IPS-NIHi7 (cell line): ENCODE results near the gene LOC128125822.
"Not testable (repeated sequence)": the region's sequence is repeated elsewhere in the genome, so short reads cannot be mapped to it uniquely, and the experiment has no call there.

Experiments used
- DNase-seq: peaks from one replicate; pipeline ENCODE4 v3.0.0; 2012; ENCODE audit warnings: mixed read lengths; ENCODE audit errors: extremely low spot score

LOC128125822 gene

DNA sequence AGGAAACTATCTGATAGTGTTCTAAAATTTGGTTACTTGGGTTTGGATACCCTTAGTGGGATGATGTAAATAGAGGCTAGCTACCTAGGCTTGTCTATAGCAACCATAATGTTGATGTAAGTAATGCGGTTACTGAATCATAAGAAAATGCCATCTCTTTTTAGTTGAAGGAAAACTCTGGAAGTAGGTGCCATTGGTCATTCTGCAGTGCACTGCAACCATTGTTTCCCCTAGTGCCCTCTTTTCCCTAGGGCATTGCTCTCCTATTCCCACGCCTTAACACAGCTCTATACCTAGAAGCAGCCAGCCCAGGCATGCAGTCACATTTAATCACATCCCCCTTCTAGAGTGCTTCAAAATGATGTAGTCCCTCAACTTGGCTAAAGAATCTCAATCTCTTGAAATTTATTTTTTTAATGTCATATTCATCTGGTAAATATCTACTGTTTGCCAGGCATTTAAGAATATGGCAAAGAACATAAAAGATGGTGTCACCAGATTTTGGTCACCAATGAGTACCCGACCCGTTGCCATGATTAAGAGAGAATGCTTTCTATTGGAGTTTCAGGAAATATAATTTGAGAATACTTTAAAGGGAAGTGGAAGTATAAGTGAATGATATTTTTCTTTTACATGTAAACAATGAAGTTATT, 10.4 kb downstream of the LOC128125822 start:
- DNase-seq = no peak

- DNase-seq = no peak
Measured at GRCh38 chr6:63584125-63584514, 11.8 kb downstream of the LOC128125822 start.

GRCh38 chr6:63584566-63584965, 12.3 kb downstream of the LOC128125822 start:
- DNase-seq = no peak

GRCh38 chr6:63585652-63586051, 13.4 kb downstream of the LOC128125822 start:
- DNase-seq = not testable (repeated sequence)

GRCh38 chr6:63589952-63590411, 17.7 kb downstream of the LOC128125822 start:
- DNase-seq = no peak

DNA sequence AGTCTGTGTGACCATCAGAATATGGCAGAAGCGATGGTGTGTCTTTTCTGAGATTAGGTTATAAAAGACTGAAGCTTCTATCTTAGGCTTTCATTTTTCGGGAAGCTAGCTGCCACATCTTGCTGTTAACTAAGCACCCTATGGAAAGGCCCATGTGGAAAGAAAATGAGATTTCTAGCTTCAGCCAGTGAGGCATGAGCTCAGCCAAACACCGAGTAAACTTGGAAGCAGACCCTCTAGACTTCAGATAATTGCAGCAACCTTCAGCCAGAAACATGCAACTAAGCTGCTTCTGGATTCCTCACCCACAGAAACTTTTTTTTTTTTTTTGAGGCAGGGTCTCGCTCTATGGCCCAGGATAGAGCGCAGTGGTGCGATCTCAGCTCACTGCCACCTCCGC, 20.6 kb downstream of the LOC128125822 start:
- DNase-seq = no peak

DNA sequence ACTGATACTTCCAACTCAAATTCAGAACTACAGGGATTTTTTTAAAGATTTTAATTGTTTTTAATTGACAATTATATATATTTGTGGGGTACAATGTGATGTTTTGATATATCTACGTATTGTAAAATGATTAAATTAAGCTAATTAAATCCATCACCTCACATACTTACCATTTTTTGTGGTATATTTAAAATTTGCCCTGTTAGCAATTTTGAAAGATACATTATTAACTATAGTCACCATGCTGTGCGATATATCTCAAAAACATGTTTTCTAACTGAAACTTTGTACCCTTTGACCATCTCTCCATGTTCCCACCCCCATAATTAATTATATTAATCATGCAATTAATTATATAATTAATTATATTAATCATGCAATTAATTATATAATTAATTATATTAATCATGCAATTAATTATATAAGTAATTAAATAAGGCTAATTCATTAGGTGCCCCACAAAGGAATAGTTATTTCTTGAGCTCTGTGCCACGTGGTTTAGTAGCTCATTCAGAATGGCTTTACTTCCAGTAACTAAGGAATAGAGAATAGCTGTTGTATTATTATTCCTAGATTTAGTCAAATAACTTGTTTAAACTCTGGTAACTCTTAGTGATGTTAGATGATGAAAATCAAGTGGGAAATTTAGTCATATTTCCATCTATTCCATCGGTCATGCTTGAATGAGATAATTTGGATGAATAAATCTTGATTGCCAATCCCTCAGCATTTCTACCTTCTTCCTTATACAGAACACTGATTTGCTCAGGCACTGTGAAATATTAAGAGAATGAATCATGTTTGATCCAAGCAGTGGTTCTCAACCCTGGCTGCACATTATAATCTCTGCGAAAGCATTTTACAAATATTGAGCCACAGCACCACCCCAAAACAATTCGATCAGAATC, 25.1 kb downstream of the LOC128125822 start:
- no peak for DNase-seq

DNA sequence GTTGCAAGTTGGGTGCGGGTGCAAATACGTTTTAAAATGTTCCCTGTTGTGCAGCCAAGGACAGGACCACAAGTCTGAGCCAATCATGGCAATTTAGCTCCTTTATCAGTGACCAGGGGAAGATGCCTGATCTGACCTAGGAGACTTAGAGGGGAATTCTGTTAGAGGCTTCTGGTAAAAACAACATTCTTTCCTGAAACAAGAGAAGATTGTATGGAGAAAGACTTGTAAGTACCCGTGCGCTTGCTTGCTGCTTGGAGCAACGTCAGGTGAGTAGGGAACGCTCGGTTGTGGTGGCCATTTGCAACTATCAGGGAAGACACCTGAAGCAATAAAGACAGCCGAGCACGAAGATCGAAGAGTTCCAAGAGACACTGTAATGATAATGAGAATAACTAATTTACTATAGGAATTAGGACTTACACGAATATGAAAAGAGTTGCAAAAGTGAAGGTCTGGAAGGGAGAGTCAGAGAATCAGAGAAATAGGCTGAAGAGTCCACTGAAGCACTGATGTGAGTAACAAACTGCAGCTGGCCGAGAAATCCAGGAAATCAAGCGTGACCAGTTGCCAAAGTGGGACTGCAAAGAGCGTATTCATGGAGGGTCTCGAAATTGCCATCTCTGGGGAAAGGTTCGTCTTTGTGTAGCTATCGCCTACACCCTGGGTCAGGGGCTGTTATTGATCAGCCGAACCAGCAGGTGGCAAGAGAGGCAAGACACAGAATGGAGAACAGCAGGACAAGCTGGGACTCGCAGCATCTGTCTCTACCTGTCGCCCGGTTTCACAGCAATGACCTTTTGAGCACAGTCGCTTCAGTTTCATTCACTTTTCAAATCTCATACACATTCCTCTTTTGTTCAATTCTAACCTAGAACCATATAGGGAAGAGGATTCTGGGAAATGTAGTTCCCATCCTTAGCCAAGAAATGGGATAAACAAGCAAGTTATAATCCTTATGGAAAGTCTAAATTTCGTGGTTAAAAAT, 26.1 kb downstream of the LOC128125822 start:
- peak; percentile 78 for DNase-seq

DNA sequence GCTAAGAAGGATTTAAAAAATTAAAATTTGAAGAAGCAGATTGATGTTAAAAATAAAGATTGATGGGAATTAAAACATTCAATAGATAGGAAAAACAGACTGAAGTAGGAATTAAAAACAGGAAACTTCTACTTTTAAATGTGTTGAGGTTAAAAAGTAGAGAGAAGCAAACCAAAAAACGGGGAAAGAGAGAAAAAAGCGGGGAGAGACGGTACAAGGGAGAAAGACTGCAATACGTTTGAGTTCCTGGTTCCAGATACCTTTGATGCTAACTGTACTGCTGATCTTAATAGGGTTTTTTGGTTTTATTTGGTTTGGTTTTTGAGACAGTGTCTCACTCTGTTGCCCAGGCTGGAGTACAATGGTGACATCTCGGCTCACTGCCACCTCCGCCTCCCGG, 27.0 kb downstream of the LOC128125822 start:
- no peak for DNase-seq

DNA sequence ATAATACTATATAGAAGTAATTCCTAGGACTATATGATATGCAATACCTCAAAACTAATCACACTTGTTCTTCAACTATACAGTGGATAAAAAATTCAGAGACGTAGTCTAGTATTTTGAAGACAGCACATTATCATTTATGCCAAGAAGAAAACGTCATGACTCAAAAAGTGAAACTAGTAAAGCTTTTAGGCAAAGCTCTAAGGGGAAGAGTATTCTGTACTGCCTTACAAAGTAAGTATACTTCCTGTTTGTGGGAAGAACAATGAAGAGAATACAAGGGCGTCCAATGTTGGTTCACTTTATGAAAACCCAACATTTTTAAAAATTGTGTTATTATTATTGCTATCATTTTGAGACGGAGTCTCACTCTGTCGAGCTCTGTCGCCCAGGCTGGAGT, 27.9 kb downstream of the LOC128125822 start:
- DNase-seq = no peak

- DNase-seq = no peak
Measured at GRCh38 chr6:63609231-63609630, 37.0 kb downstream of the LOC128125822 start.

DNA sequence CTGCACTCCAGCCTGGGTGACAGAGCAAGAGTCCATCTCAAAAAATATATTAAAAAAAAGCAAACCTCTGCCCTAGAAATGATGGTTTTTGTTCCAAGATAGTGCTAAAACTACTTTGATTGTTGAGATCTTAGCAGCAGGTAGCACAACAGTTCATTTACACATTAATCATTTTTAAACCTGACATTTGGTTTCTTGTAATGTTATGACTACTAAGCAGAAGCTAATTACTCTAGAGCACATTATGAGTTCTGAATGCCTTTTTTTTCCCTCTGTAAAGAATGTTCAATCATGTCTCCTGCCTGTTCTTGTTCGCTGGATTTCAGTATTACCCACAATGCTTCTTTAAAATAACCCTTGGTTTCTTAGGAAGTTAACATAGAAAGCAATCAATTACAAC, 38.7 kb downstream of the LOC128125822 start:
- DNase-seq = no peak

- DNase-seq = no peak
Measured at GRCh38 chr6:63611560-63611959, 39.3 kb downstream of the LOC128125822 start.

DNA sequence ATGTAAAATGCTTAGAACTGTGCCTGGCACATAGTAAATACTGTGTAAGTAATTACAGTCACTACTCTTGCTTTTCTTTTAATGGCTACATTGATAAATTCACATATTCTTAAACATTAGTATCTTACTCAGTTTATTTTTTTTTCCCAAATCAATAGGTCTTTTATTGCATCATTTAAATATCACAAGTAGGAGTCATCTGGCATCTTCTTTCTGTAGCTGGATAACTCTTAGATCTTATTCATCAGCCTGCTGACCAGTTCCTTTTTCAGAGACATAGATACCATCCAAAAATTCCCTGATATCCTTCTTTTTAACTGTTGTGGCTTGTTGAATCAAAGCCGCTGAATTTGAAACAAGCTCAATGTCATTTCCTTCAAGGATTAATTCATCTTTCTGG, 43.3 kb downstream of the LOC128125822 start:
- no peak for DNase-seq
